ENCODE results near the gene GCN1.
A peak's percentile ranks its signal among the peaks of the same experiment; 100 is the strongest.

GCN1 gene

GRCh38 chr12:120117961-120118320 lies 76.6 kb downstream of the GCN1 start:
- no peaks in the 10 kb centered on the region for H3K27me3 ChIP-seq (ENCODE audit: insufficient read depth, low read length, poor library complexity, severe bottlenecking)
- H3K36me3 ChIP-seq (ENCODE audit: insufficient read depth, low read length), result no peaks in the 10 kb centered on the region
- H3F3A ChIP-seq (ENCODE audit: low read depth), result 0 out of 2 replicates have a peak, but pooled peaks cover 3% of the 10 kb centered on the region
- peaks cover 50% of the 10 kb centered on the region for H3K79me2 ChIP-seq (ENCODE audit: insufficient read depth, low read length)
- no peaks in the 10 kb centered on the region for H3K9me2 ChIP-seq (replicated peaks; ENCODE audit: low read depth, low read length)
- H3K4me3 ChIP-seq (ENCODE audit: low read length, poor library complexity, severe bottlenecking), result peak overlapping the region; percentile 99
- peaks cover 51% of the 10 kb centered on the region for H3K4me1 ChIP-seq (ENCODE audit: insufficient read depth, low read length, poor library complexity, severe bottlenecking)
- no peak overlapping the region for H2AFZ ChIP-seq (ENCODE audit: low read length)
- TF ChIP-seq EZH2phosphoT487 (IDR thresholded peaks at IDR 0.05; ENCODE audit: borderline replicate concordance), result no peak
- TF ChIP-seq CTCF (conservative IDR thresholded peaks at IDR 0.05; ENCODE audit: low read length), result no peak
- peaks cover 46% of the 10 kb centered on the region for H4K20me1 ChIP-seq (ENCODE audit: insufficient read depth, low read length, poor library complexity, severe bottlenecking)
- no peaks in the 10 kb centered on the region for H3K9me3 ChIP-seq (ENCODE audit: insufficient read depth, low read depth, low read length)
- peak overlapping the region; percentile 96 for H3K4me2 ChIP-seq (ENCODE audit: low read depth, low read length, poor library complexity, severe bottlenecking)
- H3K9ac ChIP-seq (ENCODE audit: low read depth, low read length, poor library complexity, severe bottlenecking), result peak overlapping the region; percentile 94

- Histone ChIP-seq H3K79me2 (ENCODE audit: insufficient read depth, low read length) (peaks cover 59% of the 10 kb centered on the region), H3K4me3 (ENCODE audit: low read length, poor library complexity, severe bottlenecking) (peak overlapping the region; percentile 99), H2AFZ (ENCODE audit: low read length) (peak overlapping the region; percentile 97), H3K27me3 (ENCODE audit: insufficient read depth, low read length, poor library complexity, severe bottlenecking) (no peaks in the 10 kb centered on the region), H4K20me1 (ENCODE audit: insufficient read depth, low read length, poor library complexity, severe bottlenecking) (peaks cover 55% of the 10 kb centered on the region), H3K4me1 (ENCODE audit: insufficient read depth, low read length, poor library complexity, severe bottlenecking) (peaks cover 51% of the 10 kb centered on the region), H3F3A (ENCODE audit: low read depth) (0 out of 2 replicates have a peak, but pooled peaks cover 3% of the 10 kb centered on the region), H3K9me3 (ENCODE audit: insufficient read depth, low read depth, low read length) (no peaks in the 10 kb centered on the region), H3K9ac (ENCODE audit: low read depth, low read length, poor library complexity, severe bottlenecking) (peak overlapping the region; percentile 94), H3K4me2 (ENCODE audit: low read depth, low read length, poor library complexity, severe bottlenecking) (peak overlapping the region; percentile 96), H3K36me3 (ENCODE audit: insufficient read depth, low read length) (no peaks in the 10 kb centered on the region), H3K9me2 (replicated peaks; ENCODE audit: low read depth, low read length) (no peaks in the 10 kb centered on the region)
- no peak for TF ChIP-seq EZH2phosphoT487 (IDR thresholded peaks at IDR 0.05; ENCODE audit: borderline replicate concordance)
- TF ChIP-seq CTCF (conservative IDR thresholded peaks at IDR 0.05; ENCODE audit: low read length), result no peak
Measured at GRCh38 chr12:120116792-120117651, 77.5 kb downstream of the GCN1 start.

- peak within 1 kb of the TSS; percentile 99 for H3K4me3 ChIP-seq (ENCODE audit: low read length, poor library complexity, severe bottlenecking)
- peaks cover 64% of the 10 kb centered on the region for H3K79me2 ChIP-seq (ENCODE audit: insufficient read depth, low read length)
- H3F3A ChIP-seq (ENCODE audit: low read depth), result 0 out of 2 replicates have a peak, but pooled peaks cover 3% of the 10 kb centered on the region
- H3K9ac ChIP-seq (ENCODE audit: low read depth, low read length, poor library complexity, severe bottlenecking), result peak within 1 kb of the TSS; percentile 94
- H3K4me2 ChIP-seq (ENCODE audit: low read depth, low read length, poor library complexity, severe bottlenecking), result peak within 1 kb of the TSS; percentile 96
- H3K4me1 ChIP-seq (ENCODE audit: insufficient read depth, low read length, poor library complexity, severe bottlenecking), result peaks cover 54% of the 10 kb centered on the region
- H3K36me3 ChIP-seq (ENCODE audit: insufficient read depth, low read length), result no peaks in the 10 kb centered on the region
- H3K9me3 ChIP-seq (ENCODE audit: insufficient read depth, low read depth, low read length), result no peaks in the 10 kb centered on the region
- H4K20me1 ChIP-seq (ENCODE audit: insufficient read depth, low read length, poor library complexity, severe bottlenecking), result peaks cover 61% of the 10 kb centered on the region
- no peaks in the 10 kb centered on the region for H3K9me2 ChIP-seq (replicated peaks; ENCODE audit: low read depth, low read length)
- peak within 1 kb of the TSS; percentile 97 for H2AFZ ChIP-seq (ENCODE audit: low read length)
- H3K27me3 ChIP-seq (ENCODE audit: insufficient read depth, low read length, poor library complexity, severe bottlenecking), result no peaks in the 10 kb centered on the region
- TF ChIP-seq CTCF (conservative IDR thresholded peaks at IDR 0.05; ENCODE audit: low read length), result no peak
- TF ChIP-seq EZH2phosphoT487 (IDR thresholded peaks at IDR 0.05; ENCODE audit: borderline replicate concordance), result no peak
Measured at GRCh38 chr12:120116441-120116791, 78.1 kb downstream of the GCN1 start, which contains the start of gene RAB35. RAB35 (minus strand) TSS chr12:120116753; CDS start chr12:120116650, 103 bp downstream.

All from Loucy (cell line).